Activated naive CD4-positive, alpha-beta T cell treated with anti-CD3 and anti-CD28 coated beads for 36 hours (primary cell): Measurements from ENCODE around the gene SCAPER. TPM values are rescaled to one million over a fixed set of nuclear protein-coding genes. Genes with fewer than 3 reads are reported as not detected.
"Not testable (repeated sequence)": the region's sequence is repeated elsewhere in the genome, so short reads cannot be mapped to it uniquely, and the experiment has no call there.

Experiments
- CTCF ChIA-PET: fragments of 350-600 bp; sonication (Branson Sonifier 250); formaldehyde crosslinking; loops from one replicate; lab custom pipeline; 2021; ENCODE audit warnings: antibody characterized with exemption; lab: Charles Lee
- DNase-seq: peaks from one replicate; pipeline ENCODE4 v3.0.0-alpha.2; 2020
- H3K27ac Mint-ChIP-seq: one replicate; pipeline ENCODE4 v1.8.0; 2021; ENCODE audit warnings: mild to moderate bottlenecking, mixed read lengths
- H3K27me3 Mint-ChIP-seq: one replicate; pipeline ENCODE4 v1.8.0; 2021; ENCODE audit warnings: low read depth, mixed read lengths
- H3K36me3 Mint-ChIP-seq: one replicate; pipeline ENCODE4 v1.8.0; 2021; ENCODE audit warnings: low read depth, mixed read lengths
- H3K4me1 Mint-ChIP-seq: one replicate; pipeline ENCODE4 v1.8.0; 2021; ENCODE audit warnings: low read depth, mixed read lengths
- H3K4me3 Mint-ChIP-seq: one replicate; pipeline ENCODE4 v1.8.0; 2021; ENCODE audit warnings: mild to moderate bottlenecking, moderate library complexity, mixed read lengths
- H3K9me3 Mint-ChIP-seq: one replicate; pipeline ENCODE4 v1.8.0; 2021; ENCODE audit warnings: mixed read lengths
- intact Hi-C: fragments of 100-400 bp; cut with micrococcal nuclease; formaldehyde crosslinking; loops from one replicate; pipeline ENCODE4 v1.15.1; 2023
- total RNA-seq, 2 experiments: library from RNA; stranded (reverse); gene quantifications; one replicate each; pipeline ENCODE4 v1.2.3, GENCODE V29; 2021

Gene SCAPER
- total RNA-seq, 2 experiments from 2014 or later, result 28.5 to 28.9 TPM

DNA sequence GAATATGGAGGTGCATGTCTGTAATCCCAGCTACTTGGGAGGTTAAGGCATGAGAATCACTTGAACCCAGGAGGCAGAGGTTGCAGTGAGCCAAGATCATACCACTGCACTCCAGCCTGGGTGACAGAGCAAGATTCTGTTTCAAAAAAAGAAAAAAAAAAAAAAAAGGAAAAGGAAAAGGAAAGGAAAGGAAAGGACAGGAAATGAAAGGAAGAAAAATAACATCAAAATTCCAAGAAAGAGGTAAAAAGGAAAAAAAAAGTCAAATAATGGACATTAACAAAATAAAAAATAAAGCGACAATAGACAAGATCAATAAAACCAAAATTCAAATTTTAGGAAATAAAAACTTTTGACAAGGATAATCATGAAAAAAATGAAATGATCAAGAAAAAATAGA is 212.6 kb downstream of the SCAPER start:
- intact Hi-C loops, H3K9me3 Mint-ChIP-seq, DNase-seq, CTCF ChIA-PET, H3K4me1 Mint-ChIP-seq, H3K4me3 Mint-ChIP-seq, H3K27me3 Mint-ChIP-seq, H3K27ac Mint-ChIP-seq: not testable (repeated sequence)
- peaks cover 12% of the 10 kb centered on the region for H3K36me3 Mint-ChIP-seq

- intact Hi-C loops, H3K27me3 Mint-ChIP-seq, H3K4me1 Mint-ChIP-seq, H3K4me3 Mint-ChIP-seq, CTCF ChIA-PET, H3K9me3 Mint-ChIP-seq, H3K27ac Mint-ChIP-seq, DNase-seq: not testable (repeated sequence)
- peaks cover 19% of the 10 kb centered on the region for H3K36me3 Mint-ChIP-seq
Observed at GRCh38 chr15:76687592-76687991, 217.5 kb downstream of the SCAPER start.

DNA sequence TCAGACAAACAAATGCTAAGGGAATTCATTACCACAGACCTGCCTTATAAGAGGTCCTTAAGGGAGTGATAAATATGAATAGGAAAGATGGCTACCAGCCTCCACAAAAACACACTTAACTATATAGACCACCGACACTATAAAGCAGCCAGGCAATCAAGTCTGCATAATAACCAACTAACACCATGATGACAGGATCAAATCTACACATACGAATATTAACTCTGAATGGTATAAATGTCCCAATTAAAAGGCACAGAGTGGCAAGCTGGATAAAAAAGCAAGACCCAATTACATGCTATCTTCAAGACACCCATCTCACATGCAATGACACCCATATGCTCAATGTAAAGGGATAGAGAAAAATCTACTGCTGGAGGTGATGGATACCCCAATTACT is 221.1 kb downstream of the SCAPER start:
- no peak overlapping the region for H3K27ac Mint-ChIP-seq
- CTCF ChIA-PET, result no interaction called here
- DNase-seq, result no peak
- no peaks in the 10 kb centered on the region for H3K4me1 Mint-ChIP-seq
- intact Hi-C loops, result no loop called here
- peaks cover 20% of the 10 kb centered on the region for H3K36me3 Mint-ChIP-seq
- H3K27me3 Mint-ChIP-seq, result no peaks in the 10 kb centered on the region
- H3K4me3 Mint-ChIP-seq, result no peak overlapping the region
- peaks cover 5% of the 10 kb centered on the region for H3K9me3 Mint-ChIP-seq

DNA sequence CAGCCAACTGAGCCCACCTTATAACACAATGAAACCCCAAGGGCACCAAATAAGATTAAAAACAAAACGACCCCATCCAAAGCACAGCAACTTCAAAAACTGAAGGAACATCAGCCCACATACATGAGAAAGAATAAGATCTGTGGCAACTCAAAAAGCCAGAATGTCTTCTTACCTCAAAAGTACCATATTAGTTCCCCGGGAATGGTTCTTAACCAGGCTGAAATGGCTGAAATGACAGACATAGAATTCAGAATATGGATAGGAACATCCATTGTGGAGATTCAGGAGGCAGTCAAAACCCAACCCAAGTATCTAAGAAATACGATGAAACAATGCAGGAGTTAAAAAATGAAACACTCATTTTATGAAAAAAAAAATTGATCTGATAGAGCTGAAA is 222.3 kb downstream of the SCAPER start:
- intact Hi-C loops, result no loop called here
- no peak overlapping the region for H3K4me3 Mint-ChIP-seq
- H3K27ac Mint-ChIP-seq, result no peak overlapping the region
- CTCF ChIA-PET, result no interaction called here
- H3K4me1 Mint-ChIP-seq, result no peaks in the 10 kb centered on the region
- H3K27me3 Mint-ChIP-seq, result no peaks in the 10 kb centered on the region
- H3K36me3 Mint-ChIP-seq, result peaks cover 12% of the 10 kb centered on the region
- H3K9me3 Mint-ChIP-seq, result peaks cover under 1% of the 10 kb centered on the region
- no peak for DNase-seq

- intact Hi-C loops, result no loop called here
- no peak overlapping the region for H3K4me3 Mint-ChIP-seq
- H3K27ac Mint-ChIP-seq, result no peak overlapping the region
- peaks cover 7% of the 10 kb centered on the region for H3K36me3 Mint-ChIP-seq
- H3K27me3 Mint-ChIP-seq, result no peaks in the 10 kb centered on the region
- H3K4me1 Mint-ChIP-seq, result no peaks in the 10 kb centered on the region
- H3K9me3 Mint-ChIP-seq, result no peaks in the 10 kb centered on the region
- CTCF ChIA-PET, result no interaction called here
- no peak for DNase-seq
Observed at GRCh38 chr15:76682259-76682658, 222.9 kb downstream of the SCAPER start.

GRCh38 chr15:76678766-76679165 is 226.4 kb downstream of the SCAPER start:
- Mint-ChIP-seq H3K27ac (no peak overlapping the region), H3K36me3 (peaks cover 7% of the 10 kb centered on the region), H3K9me3 (no peaks in the 10 kb centered on the region), H3K4me3 (no peak overlapping the region), H3K27me3 (no peaks in the 10 kb centered on the region), H3K4me1 (no peaks in the 10 kb centered on the region)
- CTCF ChIA-PET, result no interaction called here
- no peak for DNase-seq
- intact Hi-C loops, result no loop called here

DNA sequence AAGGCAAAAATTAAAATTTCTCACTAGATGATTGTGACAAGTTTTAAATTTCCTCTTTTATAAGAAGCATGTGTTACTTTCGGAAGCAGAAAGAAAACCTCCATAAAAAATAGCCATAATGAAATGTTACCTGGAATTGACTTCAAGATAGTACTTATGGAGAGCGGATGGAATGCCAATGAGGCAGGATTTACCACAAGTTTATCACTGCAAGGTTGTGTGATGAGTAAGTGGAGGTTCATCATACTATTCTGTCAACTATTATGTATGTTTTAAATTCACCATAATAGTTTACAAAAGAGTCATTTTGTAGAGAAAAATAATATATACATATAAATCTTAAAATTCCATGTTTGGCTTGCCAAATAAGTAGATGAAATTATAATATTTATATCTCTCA is 230.3 kb downstream of the SCAPER start:
- no peak overlapping the region for H3K27ac Mint-ChIP-seq

GRCh38 chr15:76669521-76670207 is 235.5 kb downstream of the SCAPER start:
- H3K9me3 Mint-ChIP-seq, result no peaks in the 10 kb centered on the region
- peaks cover 8% of the 10 kb centered on the region for H3K36me3 Mint-ChIP-seq
- no peak overlapping the region for H3K4me3 Mint-ChIP-seq
- peaks cover 8% of the 10 kb centered on the region for H3K4me1 Mint-ChIP-seq
- no peak for DNase-seq
- no peaks in the 10 kb centered on the region for H3K27me3 Mint-ChIP-seq
- no peak overlapping the region for H3K27ac Mint-ChIP-seq
- intact Hi-C loops, result no loop called here
- CTCF ChIA-PET, result no interaction called here

More for the DNA sequence above, 230.3 kb downstream of the SCAPER start:
- intact Hi-C loops, result no loop called here
- H3K27me3 Mint-ChIP-seq, result no peaks in the 10 kb centered on the region
- CTCF ChIA-PET, result no interaction called here
- no peaks in the 10 kb centered on the region for H3K9me3 Mint-ChIP-seq
- no peaks in the 10 kb centered on the region for H3K4me1 Mint-ChIP-seq
- no peak overlapping the region for H3K4me3 Mint-ChIP-seq
- H3K36me3 Mint-ChIP-seq, result peaks cover 2% of the 10 kb centered on the region
- DNase-seq, result no peak

- Mint-ChIP-seq H3K9me3 (no peaks in the 10 kb centered on the region), H3K36me3 (peaks cover 13% of the 10 kb centered on the region), H3K4me1 (peaks cover 8% of the 10 kb centered on the region), H3K27me3 (no peaks in the 10 kb centered on the region), H3K4me3 (no peak overlapping the region), H3K27ac (no peak overlapping the region)
- DNase-seq, result no peak
- intact Hi-C loops, result no loop called here
- CTCF ChIA-PET, result no interaction called here
Observed at GRCh38 chr15:76668900-76669299, 236.2 kb downstream of the SCAPER start.

GRCh38 chr15:76667943-76668715 is 237.0 kb downstream of the SCAPER start:
- no peak for DNase-seq
- H3K4me1 Mint-ChIP-seq, result peaks cover 8% of the 10 kb centered on the region
- no peak overlapping the region for H3K27ac Mint-ChIP-seq
- H3K4me3 Mint-ChIP-seq, result no peak overlapping the region
- no peaks in the 10 kb centered on the region for H3K9me3 Mint-ChIP-seq
- H3K27me3 Mint-ChIP-seq, result no peaks in the 10 kb centered on the region
- CTCF ChIA-PET, result no interaction called here
- peaks cover 13% of the 10 kb centered on the region for H3K36me3 Mint-ChIP-seq
- intact Hi-C loops, result no loop called here

DNA sequence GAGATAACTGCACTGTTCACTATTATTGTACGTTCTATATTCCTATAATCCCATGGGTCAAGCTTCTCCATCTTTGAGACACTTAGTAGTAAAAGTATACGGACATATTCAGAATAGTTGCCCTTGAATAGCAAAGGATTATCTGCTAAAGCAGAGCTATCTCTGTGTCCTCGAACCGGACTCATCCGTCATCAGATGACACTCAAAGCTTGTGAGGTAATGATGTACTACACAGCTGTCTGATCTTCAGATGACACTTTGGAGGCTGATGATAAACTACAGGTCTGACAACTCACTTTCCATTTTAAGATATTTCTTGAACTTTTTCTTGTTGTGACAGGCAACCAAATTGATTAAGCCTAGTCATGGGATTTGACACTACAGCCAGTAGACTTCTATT is 240.2 kb downstream of the SCAPER start:
- CTCF ChIA-PET, result interaction anchor here (0.7 kb wide), 2 partner anchors 196 to 311 kb away, joined by 3 read pairs; no protein-coding TSS in a partner anchor
- Mint-ChIP-seq H3K36me3 (peaks cover 24% of the 10 kb centered on the region), H3K27ac (no peak overlapping the region), H3K4me3 (no peak overlapping the region), H3K4me1 (peaks cover 8% of the 10 kb centered on the region), H3K27me3 (no peaks in the 10 kb centered on the region), H3K9me3 (no peaks in the 10 kb centered on the region)
- DNase-seq, result no peak
- intact Hi-C loops, result no loop called here

DNA sequence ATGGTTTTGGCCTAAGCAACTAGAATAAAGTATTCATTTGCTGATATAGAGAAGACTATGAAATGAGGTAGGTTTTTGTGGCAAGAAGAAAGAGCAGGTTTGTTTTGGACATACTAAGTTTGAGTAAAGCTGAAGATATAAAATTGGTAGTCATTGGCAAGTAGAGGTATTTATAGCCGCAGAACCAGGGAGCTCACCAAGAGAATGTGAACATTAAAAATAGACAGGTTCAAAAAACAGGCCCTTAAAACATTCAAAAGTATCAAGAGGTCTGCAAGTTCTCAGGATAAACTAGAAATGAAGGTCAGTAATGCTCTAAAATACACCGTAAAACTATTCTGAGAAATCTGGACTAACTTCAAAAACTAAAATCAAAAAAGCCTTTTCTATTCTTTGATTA is 240.7 kb downstream of the SCAPER start:
- peaks cover 26% of the 10 kb centered on the region for H3K36me3 Mint-ChIP-seq
- no peak for DNase-seq
- H3K4me1 Mint-ChIP-seq, result peaks cover 8% of the 10 kb centered on the region
- H3K27ac Mint-ChIP-seq, result no peak overlapping the region
- intact Hi-C loops, result no loop called here
- no peaks in the 10 kb centered on the region for H3K9me3 Mint-ChIP-seq
- no peak overlapping the region for H3K4me3 Mint-ChIP-seq
- CTCF ChIA-PET, result interaction anchor here (0.7 kb wide), 2 partner anchors 196 to 310 kb away, joined by 3 read pairs; no protein-coding TSS in a partner anchor
- H3K27me3 Mint-ChIP-seq, result no peaks in the 10 kb centered on the region

GRCh38 chr15:76663529-76663928 is 241.6 kb downstream of the SCAPER start:
- H3K27me3 Mint-ChIP-seq, result no peaks in the 10 kb centered on the region
- DNase-seq, result no peak
- H3K9me3 Mint-ChIP-seq, result no peaks in the 10 kb centered on the region
- intact Hi-C loops, result no loop called here
- peaks cover 30% of the 10 kb centered on the region for H3K36me3 Mint-ChIP-seq
- CTCF ChIA-PET, result no interaction called here
- H3K27ac Mint-ChIP-seq, result no peak overlapping the region
- peaks cover 7% of the 10 kb centered on the region for H3K4me1 Mint-ChIP-seq
- no peak overlapping the region for H3K4me3 Mint-ChIP-seq
